GM21526 (cell line): Measurements from ENCODE around the gene LPAR2.
A peak's percentile ranks its signal among the peaks of the same experiment; 100 is the strongest.
"Not testable (repeated sequence)": the region's sequence is repeated elsewhere in the genome, so short reads cannot be mapped to it uniquely, and the experiment has no call there.

Experiments used
- ATAC-seq: cut with Tn5 transposase; IDR thresholded peaks from one replicate; pipeline ENCODE4 v1.9.1; 2021; ENCODE audit warnings: moderate library complexity; ENCODE audit not compliant: unreplicated experiment, low FRiP score

The LPAR2 gene

DNA sequence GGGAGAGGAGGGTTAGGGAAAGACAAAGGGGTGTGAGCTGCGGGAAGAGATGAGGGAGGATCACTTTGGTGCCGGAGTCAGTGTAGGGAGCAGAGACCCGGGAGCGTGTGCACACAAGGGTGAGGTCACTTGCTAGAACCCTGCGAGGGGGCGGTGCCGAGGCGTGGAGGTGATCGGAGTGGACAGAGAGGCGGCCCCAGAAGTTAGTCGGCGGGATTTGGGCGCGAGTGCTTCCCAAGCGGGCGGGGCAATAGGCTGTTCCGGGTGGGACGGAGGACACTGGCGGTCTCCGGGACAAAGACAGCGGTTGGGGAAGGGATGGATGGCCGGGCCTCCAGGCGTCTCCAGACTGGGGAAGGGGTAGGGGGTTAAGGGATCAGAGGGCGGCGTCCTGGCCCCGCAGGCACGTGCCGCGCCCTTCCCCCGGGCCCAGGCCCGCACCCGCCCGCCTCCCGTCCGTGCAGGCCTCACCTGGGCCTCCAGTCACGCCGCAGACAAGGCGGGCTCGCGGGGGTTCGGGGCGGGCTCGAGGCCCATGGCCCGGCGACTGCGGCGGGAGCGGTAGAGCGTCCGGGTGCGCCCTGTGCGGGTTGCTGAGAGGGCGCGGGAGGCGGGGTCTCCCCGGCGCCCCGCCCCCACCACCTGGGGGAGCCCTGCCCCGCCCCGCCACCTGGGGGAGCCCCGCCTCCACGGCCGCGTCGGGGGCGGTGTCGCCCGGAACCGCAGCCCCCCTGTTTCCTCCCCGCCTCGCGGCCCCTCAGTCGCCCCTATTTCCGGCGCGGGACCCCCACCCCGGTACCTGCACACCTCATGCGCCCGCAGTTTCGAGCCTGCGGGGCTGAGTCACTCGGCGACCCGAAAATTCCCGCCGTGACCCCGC lies at the start of gene LPAR2:
LPAR2 (minus strand) TSS at position 600 of the 880 bp plus-strand sequence. CDS start 945 bp downstream, outside the sequence.
- no peak for ATAC-seq

DNA sequence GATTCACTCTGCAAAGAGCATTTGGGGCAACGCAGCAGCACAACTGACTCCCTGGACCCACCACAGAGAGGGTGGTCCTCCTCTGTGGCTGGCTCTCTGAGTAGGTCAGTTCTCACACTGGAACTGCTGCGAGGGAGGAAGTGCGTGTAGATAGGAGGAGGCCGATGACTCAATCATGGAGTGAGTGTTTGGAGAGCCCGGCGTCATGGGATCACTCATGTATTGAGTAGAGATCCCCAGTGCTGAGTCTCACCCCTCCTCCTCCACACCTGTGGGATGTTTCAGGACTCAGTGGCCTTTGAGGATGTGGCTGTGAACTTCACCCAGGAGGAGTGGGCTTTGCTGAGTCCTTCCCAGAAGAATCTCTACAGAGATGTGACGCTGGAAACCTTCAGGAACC lies 49.6 kb upstream of the LPAR2 start:
- ATAC-seq, result no peak

DNA sequence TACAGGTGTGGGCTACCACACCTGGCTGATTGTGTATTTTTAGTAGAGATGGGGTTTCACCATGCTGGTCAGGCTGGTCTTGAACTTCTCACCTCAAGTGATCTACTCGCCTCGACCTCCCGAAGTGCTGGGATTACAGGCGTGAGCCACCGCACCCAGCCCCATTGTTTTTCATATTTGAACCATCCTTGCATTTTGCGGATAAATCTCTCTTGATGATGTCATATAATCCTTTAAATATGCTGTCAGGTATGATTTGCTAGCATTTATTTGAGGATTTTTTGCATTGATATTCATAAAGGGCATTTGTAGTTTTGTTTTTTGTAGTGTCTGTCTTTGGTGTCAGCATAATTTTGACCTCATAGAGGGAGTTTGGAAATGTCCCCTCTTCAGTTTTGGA lies 46.3 kb upstream of the LPAR2 start:
- ATAC-seq, result no peak

DNA sequence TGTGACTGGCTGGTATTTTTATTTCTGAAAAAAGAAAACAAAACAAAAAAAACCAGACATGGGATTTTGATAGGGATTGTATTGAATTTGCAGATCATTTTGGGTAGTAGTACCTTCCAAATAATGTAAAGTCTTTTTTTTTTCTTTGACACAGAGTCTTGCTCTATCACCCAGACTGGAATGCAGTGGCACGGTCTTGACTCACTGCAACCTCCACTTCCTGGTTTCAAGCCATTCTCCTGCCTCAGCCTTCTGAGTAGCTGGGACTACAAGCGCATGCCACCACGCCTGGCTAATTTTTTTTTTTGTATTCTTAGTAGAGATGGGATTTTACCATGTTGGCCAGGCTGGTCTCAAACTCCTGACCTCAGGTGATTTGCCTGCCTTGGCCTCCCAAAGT lies 44.8 kb upstream of the LPAR2 start:
- no peak for ATAC-seq

DNA sequence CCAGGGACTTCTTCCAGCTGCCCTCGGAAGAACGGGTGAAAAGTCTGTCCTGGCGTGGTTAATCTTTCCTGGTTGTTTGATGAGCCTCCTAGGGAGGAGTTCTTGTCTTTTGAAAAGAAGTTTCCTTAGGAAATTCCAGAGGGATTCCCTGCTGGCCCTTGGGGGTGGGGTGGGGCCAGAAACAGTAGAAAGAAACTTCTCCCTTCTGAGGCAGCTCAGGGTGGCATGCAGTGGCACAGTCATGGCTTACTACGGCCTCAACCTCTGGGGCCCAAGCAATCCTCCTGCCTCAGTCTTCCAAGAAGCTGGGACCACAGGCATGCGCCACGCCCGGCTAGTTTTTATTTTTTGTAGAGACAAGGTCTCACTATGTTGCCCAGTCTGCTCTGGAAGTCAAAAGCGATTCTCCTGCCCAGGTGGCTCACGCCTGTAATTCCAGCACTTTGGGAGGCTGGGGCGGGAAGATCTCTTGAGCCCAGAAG lies 42.1 kb upstream of the LPAR2 start:
- no peak for ATAC-seq

DNA sequence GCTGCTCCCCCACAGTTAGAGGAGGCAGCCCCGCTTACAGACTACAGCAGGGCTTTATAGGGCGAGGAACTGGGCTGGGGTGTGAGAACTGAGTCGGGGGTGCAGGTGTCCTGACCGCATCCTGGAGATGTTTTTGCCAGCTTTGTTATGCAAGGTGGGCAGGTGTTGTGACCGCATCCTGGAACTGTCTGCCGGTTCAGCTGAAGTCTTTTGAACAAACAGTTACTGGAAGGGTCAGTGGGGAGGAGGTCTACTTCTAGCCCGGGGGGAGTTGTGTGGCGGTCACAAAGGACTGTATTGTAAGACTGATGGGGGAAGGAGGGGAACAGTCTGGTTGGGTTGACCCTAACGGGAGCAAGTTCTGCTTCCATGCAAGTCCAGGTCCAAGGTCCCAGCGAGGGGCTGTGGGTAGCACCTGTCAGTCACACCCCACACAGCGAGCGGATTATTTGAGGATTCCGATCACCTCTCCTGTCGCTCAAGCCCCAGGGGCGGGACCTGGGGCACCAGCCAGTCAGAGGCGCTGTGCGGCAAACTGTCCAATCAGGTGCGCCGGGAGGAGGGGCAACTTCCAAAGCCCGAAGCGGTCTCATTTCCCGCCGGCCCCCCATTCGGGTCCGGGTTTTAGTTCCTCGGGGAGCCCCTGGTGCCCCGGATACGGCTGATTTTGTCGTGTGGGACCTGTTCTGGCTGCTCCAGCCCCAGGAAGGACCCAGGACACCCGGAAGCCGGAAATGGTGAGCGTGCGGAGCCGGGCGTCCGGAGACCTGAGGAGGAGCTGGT lies 40.4 kb upstream of the LPAR2 start, which contains the start of gene ZNF101:
ZNF101 (plus strand) TSS at position 610 of the 783 bp plus-strand sequence; CDS start at position 735, 125 bp downstream.
- peak; percentile 64 for ATAC-seq

DNA sequence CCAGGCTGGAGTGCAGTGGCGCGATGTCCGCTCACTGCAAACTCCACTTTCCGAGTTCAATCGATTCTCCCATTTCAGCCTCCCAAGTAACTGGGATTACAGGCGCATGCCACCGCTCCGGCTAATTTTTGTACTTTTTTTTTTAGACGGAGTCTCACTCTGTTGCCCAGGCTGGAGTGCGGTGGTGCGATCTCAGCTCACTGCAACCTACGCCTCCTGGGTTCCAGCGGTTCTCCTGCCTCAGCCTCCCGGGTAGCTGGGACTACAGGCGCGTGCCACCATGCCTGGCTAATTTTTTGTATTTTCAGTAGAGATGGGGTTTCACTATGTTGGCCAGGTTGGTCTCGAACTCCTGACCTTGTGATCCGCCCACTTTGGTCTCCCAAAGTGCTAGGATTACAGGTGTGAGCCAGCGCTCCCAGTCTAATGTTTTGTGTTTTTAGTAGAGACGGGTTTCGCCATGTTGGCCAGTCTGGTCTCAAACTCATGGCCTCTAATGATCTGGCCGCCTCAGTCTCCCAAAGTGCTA lies 37.5 kb upstream of the LPAR2 start:
- ATAC-seq, result not testable (repeated sequence)

DNA sequence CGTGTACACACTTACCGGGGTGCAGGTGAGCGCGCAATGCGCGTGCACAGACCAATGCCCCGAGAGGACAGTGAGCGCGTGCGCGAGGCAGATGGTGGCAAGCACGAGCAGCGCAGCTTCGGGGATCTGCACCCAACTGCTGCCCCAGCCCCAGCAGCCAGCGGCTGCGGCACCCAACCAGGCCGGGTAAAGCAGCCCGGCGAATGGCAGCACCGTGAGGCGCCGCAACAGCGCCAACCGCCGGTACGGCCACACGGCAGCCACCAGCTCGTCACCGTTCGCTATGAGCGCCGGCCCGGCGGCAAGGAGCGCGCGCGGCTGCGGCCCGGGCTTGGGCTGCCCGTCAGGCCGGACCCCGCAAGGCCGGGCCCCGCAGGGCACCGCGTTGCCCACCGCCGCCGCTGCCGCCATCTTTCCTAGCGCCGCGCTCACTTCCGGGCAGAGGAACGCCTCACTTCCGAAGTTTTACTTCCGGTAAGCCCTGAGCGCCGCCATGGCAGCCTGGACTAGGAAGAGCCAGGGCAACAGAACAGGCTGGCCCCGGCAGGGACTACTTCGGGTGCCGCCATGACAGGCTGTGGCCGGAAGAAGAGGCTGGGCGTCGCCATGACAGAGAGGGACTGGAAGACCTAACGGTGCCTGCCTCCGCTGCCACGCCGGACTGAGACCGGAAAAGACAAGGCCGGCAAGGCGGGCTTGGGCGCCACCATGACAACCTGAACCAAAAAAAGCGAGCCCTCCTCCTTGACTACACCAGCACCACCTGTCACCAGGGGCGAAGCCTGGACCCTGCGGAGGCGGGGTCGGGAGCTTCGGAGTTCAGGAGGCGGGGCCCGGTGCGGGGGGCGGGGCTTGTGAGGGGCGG lies 35.5 kb upstream of the LPAR2 start, which contains the start of gene ATP13A1:
ATP13A1 (minus strand) TSS at position 421 of the 865 bp plus-strand sequence; CDS start at position 411, 10 bp downstream.
- ATAC-seq, result peak; percentile 66

DNA sequence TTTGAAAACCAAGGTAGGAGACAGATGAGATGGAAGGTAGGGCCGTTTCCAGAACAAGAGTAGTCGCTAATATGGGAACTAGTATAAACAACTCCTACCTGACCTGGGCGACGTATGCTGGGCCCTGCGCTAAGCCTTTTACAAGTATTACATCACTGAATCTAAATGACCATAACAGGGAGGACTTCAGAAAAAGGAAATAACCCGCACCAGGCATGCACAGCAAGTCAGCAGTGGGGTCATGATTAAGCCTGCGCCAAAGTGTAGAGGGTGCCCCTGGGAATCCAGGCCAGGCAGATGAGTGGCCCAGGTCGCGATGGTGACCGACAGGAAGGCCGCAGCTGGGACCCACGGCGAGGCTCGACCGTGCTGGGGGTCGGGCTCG lies 34.8 kb upstream of the LPAR2 start:
- ATAC-seq, result no peak

DNA sequence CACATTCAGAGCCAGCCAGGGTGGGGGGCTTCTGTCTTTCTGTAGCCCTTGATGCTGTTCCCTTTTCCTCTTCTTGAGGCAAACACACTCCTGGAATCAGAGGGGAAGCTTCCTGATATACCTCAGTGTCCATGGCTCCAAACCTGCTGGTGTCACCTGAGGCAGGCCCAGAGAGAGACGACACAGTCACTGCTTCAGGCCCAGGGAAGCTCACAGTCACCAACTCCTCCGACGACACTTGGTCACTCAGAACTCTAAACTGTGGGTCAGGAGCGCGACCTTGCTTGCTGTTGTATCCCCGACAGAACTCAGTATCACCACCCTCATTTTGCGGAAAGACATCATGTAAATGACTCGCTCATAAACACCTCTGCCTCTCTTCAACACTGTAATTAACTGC lies 34.3 kb upstream of the LPAR2 start:
- no peak for ATAC-seq

DNA sequence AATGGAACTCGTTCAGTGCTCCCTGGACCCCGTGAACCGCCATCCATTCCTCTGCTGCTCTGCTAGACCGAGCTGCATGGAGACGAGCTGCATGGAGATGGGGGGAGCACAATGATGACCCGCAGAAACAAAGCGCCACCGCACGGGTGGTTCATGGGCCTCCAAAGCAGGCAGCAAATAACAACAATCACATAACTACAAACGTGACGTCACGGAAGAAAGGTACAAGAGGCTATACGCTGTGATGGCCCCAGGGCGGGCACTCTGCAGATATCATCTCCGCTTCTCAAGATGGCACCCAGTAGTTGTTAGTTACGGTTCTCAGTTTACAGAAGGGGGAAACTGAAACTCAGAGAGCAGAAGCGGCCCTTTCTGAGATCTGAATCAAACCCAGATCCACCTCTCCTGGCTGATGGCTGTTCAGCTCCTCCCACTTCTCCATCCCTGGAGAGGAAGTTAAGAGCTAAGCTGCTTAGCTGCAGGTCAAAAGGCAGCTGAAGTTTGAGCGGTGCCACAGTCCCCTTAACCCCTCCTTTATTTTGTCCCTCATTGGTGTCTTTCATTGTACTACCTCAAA lies 33.7 kb upstream of the LPAR2 start:
- ATAC-seq, result peak; percentile 42

DNA sequence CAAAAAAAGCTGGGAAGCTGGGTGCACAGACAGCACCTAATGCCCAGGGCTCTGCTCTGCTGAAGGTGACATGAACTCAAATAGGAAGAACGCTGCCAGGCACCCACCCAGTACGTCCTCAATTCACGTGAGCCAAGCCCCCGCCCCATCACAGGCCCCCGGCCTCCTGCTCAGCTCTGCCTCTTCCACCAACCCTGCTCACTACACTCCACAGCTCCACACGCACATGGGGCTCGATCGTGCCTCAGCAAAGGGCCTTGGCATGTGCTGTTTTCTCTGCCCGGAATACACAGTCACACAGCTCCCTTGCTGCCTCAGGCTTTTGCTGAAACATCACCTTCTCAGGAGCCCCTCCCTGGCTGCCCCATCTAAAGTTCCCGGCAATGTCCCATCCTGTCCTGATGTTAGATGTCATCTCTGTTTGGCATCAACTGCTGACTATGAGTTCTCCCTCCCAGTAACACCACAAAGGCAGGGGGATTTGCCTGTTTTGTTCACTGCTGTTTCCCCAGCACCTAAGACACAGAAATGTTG lies 33.2 kb upstream of the LPAR2 start:
- no peak for ATAC-seq

DNA sequence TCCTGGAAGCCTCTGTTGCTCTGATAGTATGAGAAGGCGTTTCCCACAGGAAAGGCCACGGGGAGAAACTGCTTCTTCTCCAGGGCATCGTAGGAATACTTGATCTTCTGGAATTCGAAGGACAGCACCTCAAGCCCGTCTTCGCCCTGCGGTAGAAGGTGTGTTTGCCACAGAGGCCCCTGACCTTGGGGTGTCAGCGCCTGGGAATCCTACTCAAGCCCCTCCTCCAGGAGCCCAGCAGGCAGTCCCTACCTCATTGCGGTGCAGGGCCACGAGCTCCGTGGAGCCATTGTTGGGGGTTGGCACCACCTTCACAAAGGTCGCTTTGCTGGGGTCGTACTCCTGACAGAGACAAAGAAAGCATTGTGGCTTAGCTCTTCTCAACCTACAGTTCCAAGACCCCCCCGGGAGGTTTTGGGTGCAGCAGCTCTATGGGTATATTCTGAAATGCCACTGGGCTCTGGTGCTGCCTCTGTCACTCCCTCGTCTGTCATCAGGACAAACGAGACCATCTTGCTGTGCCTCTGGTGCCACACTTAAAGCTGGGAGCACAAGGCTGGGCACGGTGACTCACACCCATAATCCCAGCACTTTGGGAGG lies 31.7 kb upstream of the LPAR2 start:
- ATAC-seq, result no peak

DNA sequence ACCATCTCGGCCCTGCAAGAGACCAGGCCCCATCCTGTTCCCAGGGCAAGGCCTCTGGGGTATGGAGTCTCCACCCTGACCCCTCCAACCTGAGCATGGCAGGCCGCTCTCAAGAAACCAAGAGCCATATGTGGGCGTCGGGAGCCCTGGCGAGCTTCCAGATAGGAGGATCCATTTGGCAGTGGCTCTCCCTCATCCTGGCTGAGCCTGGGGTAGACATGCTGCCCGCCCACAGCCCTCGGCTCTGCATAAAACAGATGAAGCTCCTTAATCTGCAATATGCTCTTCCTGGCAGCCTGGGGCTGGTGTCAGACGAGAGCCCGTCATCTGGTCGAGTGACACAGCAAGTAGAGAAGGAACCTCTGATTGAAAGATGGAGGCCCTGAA lies 29.4 kb upstream of the LPAR2 start:
- no peak for ATAC-seq

DNA sequence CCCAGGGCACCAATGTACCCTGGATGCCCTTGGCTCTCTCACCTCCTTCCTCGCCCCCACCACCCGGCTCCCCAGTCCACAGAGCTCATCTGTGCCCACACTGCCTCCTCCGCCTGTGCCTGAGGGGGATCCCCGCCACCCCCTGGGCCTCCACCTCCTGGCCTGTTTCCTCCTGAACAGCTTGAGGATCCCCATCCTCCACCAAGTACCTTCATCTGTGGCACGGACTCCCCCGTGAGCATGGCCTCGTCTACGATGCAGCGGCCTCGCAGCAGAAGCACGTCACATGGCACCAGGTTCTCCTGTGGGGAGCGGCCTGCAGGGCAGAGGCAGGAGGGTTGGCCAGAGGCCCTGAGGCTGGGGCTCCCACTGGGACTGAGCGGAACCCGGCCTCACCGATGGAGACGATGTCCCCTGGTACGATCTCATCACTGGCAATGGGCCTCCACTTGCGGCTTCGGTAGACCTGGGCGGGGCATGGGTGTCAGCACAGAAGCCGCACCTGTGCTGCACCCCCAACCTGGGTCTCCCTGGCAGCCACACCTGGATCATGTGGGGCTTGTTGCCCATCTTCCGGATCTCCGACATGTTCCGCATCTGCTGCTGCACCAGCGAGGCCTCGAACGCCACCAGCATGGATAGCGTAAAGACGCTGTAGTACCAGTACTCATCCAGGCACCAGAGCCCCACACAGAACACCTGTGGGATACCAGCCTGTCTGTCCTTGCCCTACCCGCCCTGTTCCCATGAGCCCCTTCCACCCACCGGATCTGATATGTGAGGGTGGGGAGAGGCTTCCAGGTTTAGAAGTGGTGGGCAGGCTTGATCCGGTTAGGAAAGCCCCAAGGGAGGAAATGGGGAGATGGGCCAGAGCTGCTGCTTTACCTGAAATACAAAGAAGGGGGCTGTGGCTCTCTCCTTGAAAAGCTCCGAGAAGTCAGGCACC lies 28.7 kb upstream of the LPAR2 start:
- ATAC-seq, result no peak

DNA sequence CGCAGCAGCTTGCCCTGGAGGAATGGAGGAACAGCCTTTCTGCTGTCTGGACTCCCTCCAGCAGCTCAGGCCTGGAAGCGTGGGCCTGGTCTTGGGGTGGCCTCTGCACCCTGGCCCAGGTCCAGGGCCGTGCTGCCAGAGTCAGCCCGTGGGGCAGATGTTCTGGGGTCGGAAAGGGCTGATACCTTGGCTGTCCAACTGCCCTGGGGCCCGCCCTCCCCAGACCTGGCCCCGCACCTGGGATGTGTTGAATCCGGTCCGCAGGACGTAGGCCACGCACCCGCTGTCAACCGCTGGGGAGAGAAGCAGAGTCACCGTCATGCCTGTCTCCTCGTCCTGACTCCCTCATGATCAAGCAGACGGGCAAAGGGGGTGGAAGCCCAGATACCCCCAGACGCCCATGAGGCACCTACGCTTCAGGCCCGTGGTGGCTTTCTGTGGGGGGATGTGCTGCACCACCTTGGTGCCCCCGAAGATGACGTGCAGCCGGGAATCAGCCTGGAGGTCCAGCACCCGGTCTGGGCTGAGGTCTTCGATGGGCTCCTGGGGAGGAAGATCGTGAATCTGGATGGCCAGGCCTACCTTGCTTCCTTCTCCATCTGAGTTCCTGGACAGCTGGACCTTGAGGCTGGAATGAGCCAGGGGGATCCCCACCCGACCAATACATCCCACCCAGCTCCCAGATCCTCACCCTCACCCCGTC lies 27.8 kb upstream of the LPAR2 start:
- ATAC-seq, result no peak

DNA sequence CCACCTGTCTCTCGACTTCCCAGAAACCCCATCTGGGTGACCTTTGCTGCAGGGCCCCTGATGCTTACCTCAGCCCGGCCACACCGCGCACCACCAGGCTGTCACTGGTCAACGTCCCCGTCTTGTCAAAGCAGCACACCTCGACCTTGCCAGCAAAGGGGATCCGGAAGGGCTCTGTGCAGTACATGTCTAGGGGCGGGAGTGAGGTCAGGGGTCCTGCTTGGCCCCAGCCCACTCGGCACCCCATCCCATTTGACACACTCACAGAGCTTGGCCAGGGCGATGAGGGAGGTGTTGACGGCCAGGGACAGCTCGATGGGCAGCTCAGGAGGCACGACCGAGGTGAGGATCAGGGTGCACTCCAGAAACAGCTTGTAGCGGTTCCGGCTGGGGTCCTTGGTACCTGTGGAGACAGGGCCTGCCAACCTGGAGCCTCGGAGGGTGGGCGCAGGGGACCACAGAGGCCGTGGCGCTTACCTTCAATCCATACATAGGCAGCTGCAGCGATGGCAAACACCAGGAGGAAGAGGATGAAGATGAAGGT lies 27.1 kb upstream of the LPAR2 start:
- no peak for ATAC-seq
